OCI-LY1 (cell line): ENCODE data around the gene LIMS1.

Source experiments
- EZH2 ChIP-seq: fragments of 200-600 bp; sonication (generic), shearing (Covaris generic); IDR thresholded peaks from 2 replicates; pipeline ENCODE4 v1.8.0; 2017; ENCODE audit warnings: borderline replicate concordance, mixed run types, mild to moderate bottlenecking, antibody characterized with exemption, low read length, moderate library complexity, mixed read lengths
- TF ChIP-seq, protein P1 (sequence below): fragments of 200-600 bp; sonication (generic), shearing (Covaris generic); IDR thresholded peaks from 2 replicates; pipeline ENCODE4 v1.5.1; 2017; ENCODE audit warnings: mild to moderate bottlenecking, antibody characterized with exemption, low read length, moderate library complexity, mixed read lengths

DNA sequence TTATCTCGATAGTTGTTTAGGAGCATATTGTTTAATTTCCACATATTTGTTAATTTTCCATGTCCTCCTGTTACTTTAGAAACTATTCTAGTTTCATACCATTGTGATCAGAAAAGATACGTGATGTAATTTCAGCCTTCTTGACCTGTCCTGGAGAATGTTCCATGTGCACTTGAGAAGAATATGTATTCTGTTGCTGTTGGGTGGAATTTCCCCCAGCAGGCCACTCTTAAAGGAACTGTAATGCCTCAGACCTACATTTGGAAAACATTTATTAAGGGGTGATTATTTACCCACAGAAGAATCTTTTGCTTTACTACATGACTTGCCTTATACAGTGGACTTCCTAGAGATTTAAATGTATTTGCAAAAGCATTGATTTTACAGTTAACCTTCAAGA is 55.5 kb downstream of the LIMS1 start:
- TF ChIP-seq, protein P1, sequence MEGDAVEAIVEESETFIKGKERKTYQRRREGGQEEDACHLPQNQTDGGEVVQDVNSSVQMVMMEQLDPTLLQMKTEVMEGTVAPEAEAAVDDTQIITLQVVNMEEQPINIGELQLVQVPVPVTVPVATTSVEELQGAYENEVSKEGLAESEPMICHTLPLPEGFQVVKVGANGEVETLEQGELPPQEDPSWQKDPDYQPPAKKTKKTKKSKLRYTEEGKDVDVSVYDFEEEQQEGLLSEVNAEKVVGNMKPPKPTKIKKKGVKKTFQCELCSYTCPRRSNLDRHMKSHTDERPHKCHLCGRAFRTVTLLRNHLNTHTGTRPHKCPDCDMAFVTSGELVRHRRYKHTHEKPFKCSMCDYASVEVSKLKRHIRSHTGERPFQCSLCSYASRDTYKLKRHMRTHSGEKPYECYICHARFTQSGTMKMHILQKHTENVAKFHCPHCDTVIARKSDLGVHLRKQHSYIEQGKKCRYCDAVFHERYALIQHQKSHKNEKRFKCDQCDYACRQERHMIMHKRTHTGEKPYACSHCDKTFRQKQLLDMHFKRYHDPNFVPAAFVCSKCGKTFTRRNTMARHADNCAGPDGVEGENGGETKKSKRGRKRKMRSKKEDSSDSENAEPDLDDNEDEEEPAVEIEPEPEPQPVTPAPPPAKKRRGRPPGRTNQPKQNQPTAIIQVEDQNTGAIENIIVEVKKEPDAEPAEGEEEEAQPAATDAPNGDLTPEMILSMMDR = no peak
- no peak for TF ChIP-seq EZH2
